Activated CD4-positive, alpha-beta T cell treated with anti-CD3 and anti-CD28 coated beads, Interleukin-2, amount 10 ng/mL, durations not matched to agents 24 days and 14 days (primary cell): Measurements from ENCODE around the gene SPTA1. TPM values are rescaled to one million over a fixed set of nuclear protein-coding genes. Genes with fewer than 3 reads are reported as not detected.

ENCODE experiments used
- DNase-seq: peaks from one replicate; pipeline ENCODE4 v3.0.0; 2022
- H3K27ac Mint-ChIP-seq: one replicate; pipeline ENCODE4 v1.8.0; 2022; ENCODE audit warnings: mild to moderate bottlenecking, mixed read lengths
- H3K27me3 Mint-ChIP-seq: one replicate; pipeline ENCODE4 v1.8.0; 2022; ENCODE audit warnings: mixed read lengths
- H3K36me3 Mint-ChIP-seq: one replicate; pipeline ENCODE4 v1.8.0; 2022; ENCODE audit warnings: low read depth, mild to moderate bottlenecking, mixed read lengths
- H3K4me1 Mint-ChIP-seq: one replicate; pipeline ENCODE4 v1.8.0; 2021; ENCODE audit warnings: mixed read lengths
- H3K4me3 Mint-ChIP-seq: one replicate; pipeline ENCODE4 v1.8.0; 2022; ENCODE audit warnings: mild to moderate bottlenecking, moderate library complexity, mixed read lengths
- H3K9me3 Mint-ChIP-seq: one replicate; pipeline ENCODE4 v1.8.0; 2021; ENCODE audit warnings: mixed read lengths
- intact Hi-C: fragments of 100-400 bp; cut with micrococcal nuclease; formaldehyde crosslinking; loops from one replicate; pipeline ENCODE4 v1.15.1; 2023
- total RNA-seq: library from RNA; stranded (reverse); gene quantifications from 2 replicates; pipeline ENCODE4 v1.2.3, GENCODE V29; 2022

Gene SPTA1
- total RNA-seq, result not detected in 2 replicates

DNA sequence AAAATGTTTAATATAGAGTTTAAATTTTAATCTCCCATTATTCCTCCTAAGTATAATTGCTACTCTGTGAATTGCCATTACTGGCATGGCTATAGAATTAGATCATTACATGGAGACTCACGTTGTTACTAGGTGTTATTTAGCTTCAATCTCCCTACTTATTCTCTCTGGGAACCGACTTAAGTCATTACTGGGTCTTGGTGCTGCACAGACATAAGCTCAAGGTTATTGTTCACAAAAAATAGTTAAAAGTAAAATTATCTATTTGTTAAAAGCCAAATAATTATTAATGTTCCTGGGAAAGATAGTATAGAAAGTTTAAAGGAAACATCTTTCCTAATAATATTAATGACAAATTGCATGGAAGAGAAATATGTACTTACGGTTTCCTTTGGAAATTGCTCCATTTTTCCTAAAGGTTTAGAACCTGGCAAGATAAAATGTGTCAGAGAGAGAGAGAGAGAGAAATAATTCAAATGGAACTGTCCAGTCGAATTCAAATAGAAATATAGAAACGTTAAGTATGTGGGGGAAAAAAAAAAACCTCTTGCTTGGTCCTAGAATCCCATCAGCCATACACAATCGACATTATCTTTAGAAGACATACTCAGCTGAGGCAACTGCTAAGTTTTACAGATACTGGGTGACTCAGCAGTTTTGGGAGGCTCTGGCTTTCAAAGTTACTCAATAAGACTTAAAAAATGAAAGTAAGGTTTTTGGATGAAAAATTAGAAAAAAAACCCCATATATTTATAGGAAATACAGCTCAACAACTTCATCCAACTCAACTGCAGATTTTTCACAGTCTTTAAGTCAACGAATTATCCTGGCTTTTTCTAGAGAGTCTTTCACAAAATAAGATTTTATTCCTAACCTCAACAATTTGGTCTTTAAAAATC lies at the start of gene SPTA1:
Gene SPTA1 (minus strand): TSS at position 605 of the 899 bp plus-strand sequence. CDS start 198 bp downstream, at position 407.
- no peak within 1 kb of the TSS for H3K27ac Mint-ChIP-seq
- no peaks in the 10 kb centered on the region for H3K9me3 Mint-ChIP-seq
- H3K4me3 Mint-ChIP-seq, result no peak within 1 kb of the TSS
- no peaks in the 10 kb centered on the region for H3K4me1 Mint-ChIP-seq
- intact Hi-C loops, result no loop called here
- H3K27me3 Mint-ChIP-seq, result peaks cover 17% of the 10 kb centered on the region
- H3K36me3 Mint-ChIP-seq, result no peaks in the 10 kb centered on the region
- no peak for DNase-seq

DNA sequence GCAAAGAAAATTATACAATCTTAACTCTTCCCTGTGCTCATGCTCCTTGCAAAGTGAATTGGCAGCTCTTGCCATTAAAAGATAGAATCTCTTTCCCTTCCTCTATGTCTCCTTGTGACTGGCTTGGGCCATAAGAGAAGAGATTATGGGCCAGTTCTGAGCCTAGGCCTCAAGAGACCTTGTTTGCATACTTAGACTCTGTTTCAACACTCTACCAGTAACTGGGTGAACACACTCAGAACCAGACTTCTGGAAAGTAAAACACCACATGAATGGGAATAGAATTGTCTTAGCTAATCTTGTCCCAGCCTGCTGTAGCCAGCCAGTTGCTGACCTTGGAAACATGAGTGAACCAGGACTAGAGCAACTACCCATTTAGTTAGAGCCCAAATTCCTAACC lies 49.3 kb upstream of the SPTA1 start:
- H3K9me3 Mint-ChIP-seq, result no peaks in the 10 kb centered on the region

DNA sequence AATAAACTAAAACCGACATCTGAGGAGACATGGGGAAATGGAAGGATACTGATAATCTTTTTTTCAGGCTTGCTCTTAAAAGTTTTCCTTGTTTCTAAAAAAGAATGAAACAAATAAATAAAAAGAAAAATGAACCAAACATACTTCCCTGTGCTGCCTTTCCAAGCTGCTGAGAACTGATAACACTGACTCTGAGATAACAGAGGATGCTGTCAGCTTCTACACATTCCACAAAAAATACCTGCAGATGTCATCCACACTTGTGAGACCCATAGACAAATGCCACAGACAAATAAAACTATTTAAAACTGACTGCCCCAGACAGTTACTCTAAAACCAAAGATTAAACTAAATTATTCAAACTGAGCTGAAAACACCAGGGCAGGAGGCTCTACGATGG lies 46.0 kb upstream of the SPTA1 start:
- Mint-ChIP-seq H3K27ac (no peak overlapping the region), H3K4me3 (no peak overlapping the region), H3K36me3 (no peaks in the 10 kb centered on the region), H3K27me3 (peaks cover 19% of the 10 kb centered on the region), H3K4me1 (no peaks in the 10 kb centered on the region), H3K9me3 (no peaks in the 10 kb centered on the region)
- no peak for DNase-seq
- intact Hi-C loops, result no loop called here

More for the DNA sequence above, 49.3 kb upstream of the SPTA1 start:
- no peak for DNase-seq
- H3K36me3 Mint-ChIP-seq, result no peaks in the 10 kb centered on the region
- H3K27me3 Mint-ChIP-seq, result peaks cover 24% of the 10 kb centered on the region
- intact Hi-C loops, result no loop called here
- H3K4me3 Mint-ChIP-seq, result no peak overlapping the region
- no peaks in the 10 kb centered on the region for H3K4me1 Mint-ChIP-seq
- H3K27ac Mint-ChIP-seq, result no peak overlapping the region

DNA sequence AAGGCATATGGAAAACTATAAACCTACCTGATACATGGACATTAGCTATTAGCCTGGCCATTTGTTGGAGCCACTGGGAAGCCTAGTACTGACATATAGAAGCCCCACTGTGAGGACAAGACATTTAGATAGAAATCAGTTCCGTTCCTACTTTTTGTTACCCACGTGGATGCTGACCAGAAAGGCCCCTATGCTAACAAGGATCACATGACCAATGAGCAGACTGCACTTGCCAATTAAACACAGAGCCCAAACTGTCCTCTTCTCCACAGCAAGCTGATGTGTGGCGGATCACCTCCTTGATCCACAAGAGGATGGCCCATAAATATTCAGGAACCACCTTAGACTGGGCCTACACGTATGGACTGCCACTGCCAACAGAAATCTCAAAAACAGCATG lies 45.2 kb upstream of the SPTA1 start:
- peaks cover 18% of the 10 kb centered on the region for H3K27me3 Mint-ChIP-seq
- H3K4me3 Mint-ChIP-seq, result no peak overlapping the region
- intact Hi-C loops, result no loop called here
- H3K4me1 Mint-ChIP-seq, result no peaks in the 10 kb centered on the region
- H3K27ac Mint-ChIP-seq, result no peak overlapping the region
- no peaks in the 10 kb centered on the region for H3K9me3 Mint-ChIP-seq
- no peak for DNase-seq
- no peaks in the 10 kb centered on the region for H3K36me3 Mint-ChIP-seq

DNA sequence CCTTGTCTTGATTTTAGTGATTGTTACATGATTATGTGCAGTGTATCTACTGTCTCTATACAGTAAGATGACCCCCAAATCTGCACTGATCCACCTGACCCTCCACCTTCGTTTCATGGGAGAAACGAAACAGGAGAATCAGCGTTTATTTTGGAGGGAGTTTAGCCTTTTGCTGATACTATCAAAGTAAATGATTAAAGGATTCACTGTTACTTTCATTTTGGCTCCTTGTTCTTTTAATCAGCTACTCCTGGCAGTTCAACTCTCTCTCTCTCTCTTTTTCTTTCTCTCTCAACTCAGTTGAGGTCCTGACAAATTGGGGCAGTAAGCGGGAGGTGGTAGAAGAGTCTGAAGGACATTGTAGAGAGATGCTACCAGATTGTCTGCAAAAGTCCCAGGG lies 43.9 kb upstream of the SPTA1 start:
- Mint-ChIP-seq H3K4me1 (no peaks in the 10 kb centered on the region), H3K36me3 (no peaks in the 10 kb centered on the region), H3K27me3 (peaks cover 22% of the 10 kb centered on the region), H3K27ac (no peak overlapping the region), H3K9me3 (no peaks in the 10 kb centered on the region), H3K4me3 (no peak overlapping the region)
- DNase-seq, result no peak
- intact Hi-C loops, result no loop called here

DNA sequence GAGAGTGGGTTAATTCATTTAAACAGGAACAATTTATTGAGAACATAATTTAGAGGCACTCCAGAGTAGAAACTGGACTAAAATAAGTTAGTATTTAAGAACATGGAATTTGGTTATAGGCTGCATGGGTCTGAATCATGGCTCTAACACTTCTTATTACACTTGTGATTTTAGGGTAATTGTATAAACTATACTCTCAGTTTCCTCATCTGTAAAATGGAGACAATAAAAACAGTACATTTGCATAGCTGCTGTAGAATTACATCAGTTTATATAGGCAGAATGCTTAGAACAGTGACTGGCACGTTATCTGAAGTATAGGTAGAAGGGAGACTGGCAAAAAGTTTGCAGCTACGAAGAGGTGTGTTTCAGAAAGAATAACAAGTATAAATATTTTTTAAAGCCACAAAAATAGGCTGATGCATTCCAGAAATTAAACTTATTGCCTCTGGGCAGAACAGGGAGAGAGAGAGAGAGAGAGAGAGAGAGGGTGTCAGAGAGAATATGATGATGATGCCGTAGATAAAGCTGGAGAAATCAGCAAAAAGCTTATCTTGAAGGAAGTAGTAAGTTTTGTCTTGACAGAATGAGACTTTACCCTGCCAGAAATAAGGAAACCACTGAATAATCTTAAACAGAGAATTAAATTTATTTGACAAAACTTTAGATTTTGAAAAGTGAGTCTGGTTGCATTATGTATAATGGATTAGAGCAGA lies 42.2 kb upstream of the SPTA1 start:
- H3K4me3 Mint-ChIP-seq, result no peak overlapping the region
- H3K4me1 Mint-ChIP-seq, result no peaks in the 10 kb centered on the region
- no peak overlapping the region for H3K27ac Mint-ChIP-seq
- DNase-seq, result no peak
- no peaks in the 10 kb centered on the region for H3K36me3 Mint-ChIP-seq
- no peaks in the 10 kb centered on the region for H3K9me3 Mint-ChIP-seq
- intact Hi-C loops, result no loop called here
- peaks cover 21% of the 10 kb centered on the region for H3K27me3 Mint-ChIP-seq

DNA sequence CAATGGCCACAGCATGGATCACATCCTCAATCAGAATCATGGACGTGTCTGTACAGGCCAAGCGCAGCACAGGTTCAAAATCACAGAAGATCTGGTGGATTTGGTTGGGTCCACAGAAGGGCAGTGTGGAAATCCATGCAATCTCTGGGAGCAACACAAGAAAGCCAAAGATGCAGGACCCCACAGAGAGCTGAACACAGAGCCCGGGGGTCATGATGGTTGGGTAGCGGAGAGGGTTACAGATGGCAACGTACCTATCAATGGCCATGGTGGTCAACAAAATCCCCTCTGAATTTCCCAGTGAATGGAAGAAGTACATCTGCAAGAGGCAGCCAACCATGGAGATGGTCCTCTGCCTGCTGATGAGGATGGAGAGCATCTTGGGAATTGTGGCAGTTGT lies 37.9 kb upstream of the SPTA1 start:
- no peak for DNase-seq
- Mint-ChIP-seq H3K27me3 (peaks cover 31% of the 10 kb centered on the region), H3K27ac (no peak overlapping the region), H3K9me3 (no peaks in the 10 kb centered on the region), H3K36me3 (no peaks in the 10 kb centered on the region), H3K4me1 (no peaks in the 10 kb centered on the region), H3K4me3 (no peak overlapping the region)
- intact Hi-C loops, result no loop called here

DNA sequence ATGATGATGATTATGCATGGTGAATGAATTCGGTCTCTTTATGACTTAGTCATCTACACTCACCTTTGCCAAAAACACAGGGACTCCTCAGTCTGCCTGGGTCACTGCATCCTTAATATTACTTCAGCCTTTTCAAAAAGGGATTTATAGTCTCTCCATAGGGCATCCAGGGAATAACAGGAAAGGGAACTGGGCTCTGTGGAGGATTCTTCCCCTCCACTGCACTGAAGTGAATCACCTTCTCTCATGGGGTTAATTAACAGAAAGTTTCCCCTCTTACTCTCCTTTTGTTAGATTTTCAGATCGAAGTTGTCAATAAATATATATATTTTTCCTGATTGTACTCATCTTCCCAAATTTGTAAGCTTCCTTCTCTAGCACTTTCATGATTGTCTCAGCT lies 34.1 kb upstream of the SPTA1 start, which contains the start of gene OR6K3:
Gene OR6K3 (minus strand): TSS at position 101 of the 400 bp plus-strand sequence. CDS start 2,605 bp downstream, outside the sequence.
- Mint-ChIP-seq H3K27ac (no peak within 1 kb of the TSS), H3K4me3 (no peak within 1 kb of the TSS), H3K4me1 (peaks cover 5% of the 10 kb centered on the region), H3K9me3 (no peaks in the 10 kb centered on the region), H3K36me3 (no peaks in the 10 kb centered on the region), H3K27me3 (peaks cover 22% of the 10 kb centered on the region)
- intact Hi-C loops, result no loop called here
- no peak for DNase-seq

DNA sequence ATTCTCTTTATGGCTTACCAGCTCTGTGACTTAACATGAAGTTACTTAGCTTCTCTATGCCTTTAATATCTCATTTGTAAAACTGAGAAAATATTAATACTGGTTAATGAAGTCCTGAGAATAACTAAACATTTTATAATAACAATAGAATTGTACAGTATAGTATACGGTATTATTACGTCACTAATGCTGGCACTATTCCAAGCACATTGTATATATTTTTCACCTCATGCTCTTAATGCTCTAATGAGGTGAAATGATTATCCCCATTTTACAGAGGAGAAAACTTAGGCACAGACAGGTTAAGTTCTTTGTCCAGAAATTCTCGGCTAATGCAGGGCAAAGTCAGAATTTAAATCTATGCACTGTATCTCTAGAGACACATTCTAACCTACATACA lies 33.1 kb upstream of the SPTA1 start:
- no peaks in the 10 kb centered on the region for H3K36me3 Mint-ChIP-seq
- H3K27ac Mint-ChIP-seq, result no peak overlapping the region
- intact Hi-C loops, result loop anchor here (5.0 kb wide), 1 partner anchor 288 kb away; the partner anchor contains the start of gene IFI16
- peaks cover 25% of the 10 kb centered on the region for H3K27me3 Mint-ChIP-seq
- H3K4me3 Mint-ChIP-seq, result no peak overlapping the region
- no peaks in the 10 kb centered on the region for H3K9me3 Mint-ChIP-seq
- peaks cover 5% of the 10 kb centered on the region for H3K4me1 Mint-ChIP-seq
- no peak for DNase-seq

DNA sequence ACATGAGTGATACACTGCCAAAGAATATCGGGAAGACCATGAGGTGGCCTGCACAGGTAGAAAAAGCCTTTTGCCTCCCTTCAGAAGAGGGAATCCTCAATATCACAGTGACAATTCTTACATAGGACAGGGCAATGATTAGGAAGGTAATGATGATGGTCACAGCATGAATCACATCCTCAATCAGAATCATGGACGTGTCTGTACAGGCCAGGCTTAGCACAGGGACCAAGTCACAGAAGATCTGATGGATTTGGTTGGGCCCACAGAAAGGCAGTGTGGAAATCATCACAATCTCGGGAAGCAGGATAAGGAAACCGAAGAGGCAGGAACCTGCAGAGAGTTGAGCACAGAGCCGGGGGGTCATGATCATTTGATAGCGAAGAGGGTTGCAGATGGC lies 30.8 kb upstream of the SPTA1 start:
- Mint-ChIP-seq H3K27me3 (peaks cover 25% of the 10 kb centered on the region), H3K4me3 (no peak overlapping the region), H3K27ac (no peak overlapping the region), H3K36me3 (no peaks in the 10 kb centered on the region), H3K4me1 (peaks cover 5% of the 10 kb centered on the region), H3K9me3 (no peaks in the 10 kb centered on the region)
- no peak for DNase-seq
- intact Hi-C loops, result loop anchor here (5.0 kb wide), 1 partner anchor 290 kb away; the partner anchor contains the start of gene IFI16

DNA sequence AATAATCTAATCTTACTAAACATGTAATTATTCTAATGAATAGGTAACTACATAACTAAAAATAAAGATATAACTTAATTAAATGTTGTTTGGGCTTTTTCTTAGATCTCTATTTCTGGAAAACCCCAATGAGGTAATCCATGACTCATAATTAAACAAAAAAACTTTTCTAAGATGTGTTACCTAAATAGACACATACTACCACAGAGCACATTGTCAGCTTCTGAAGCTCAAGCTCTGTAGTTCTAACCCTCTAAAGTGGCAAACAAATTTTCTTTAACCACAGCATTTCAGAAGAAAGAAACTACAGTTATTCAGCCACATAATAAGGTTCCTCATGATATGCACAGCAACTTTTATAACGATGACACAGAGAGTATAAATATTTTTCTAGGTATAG lies 29.8 kb upstream of the SPTA1 start:
- no peak overlapping the region for H3K4me3 Mint-ChIP-seq
- no peaks in the 10 kb centered on the region for H3K36me3 Mint-ChIP-seq
- peaks cover 5% of the 10 kb centered on the region for H3K4me1 Mint-ChIP-seq
- H3K9me3 Mint-ChIP-seq, result no peaks in the 10 kb centered on the region
- H3K27ac Mint-ChIP-seq, result peak overlapping the region; percentile 58
- DNase-seq, result no peak
- intact Hi-C loops, result loop anchor here (5.0 kb wide), 1 partner anchor 291 kb away; the partner anchor contains the start of gene IFI16
- H3K27me3 Mint-ChIP-seq, result peaks cover 31% of the 10 kb centered on the region

DNA sequence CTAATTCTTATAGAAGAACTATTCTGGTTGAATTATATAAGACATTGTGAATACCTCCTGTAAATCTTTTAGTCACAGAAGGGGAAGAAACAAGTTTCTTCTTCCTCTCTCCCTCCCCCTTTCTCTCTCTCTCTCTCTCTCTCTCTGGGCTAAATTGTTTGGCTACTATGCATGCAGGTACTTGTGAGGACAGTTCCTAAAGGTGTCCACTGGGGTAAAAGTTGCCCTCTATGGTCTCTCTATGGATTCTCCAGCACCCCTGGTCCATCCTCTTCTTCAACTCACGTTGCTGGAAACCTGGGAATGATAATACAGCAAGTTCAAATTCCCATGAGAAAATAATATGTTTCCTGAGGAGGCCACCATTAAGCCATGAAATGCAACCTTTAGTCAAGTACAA lies 28.2 kb upstream of the SPTA1 start:
- intact Hi-C loops, result loop anchor here (5.0 kb wide), 1 partner anchor 293 kb away; the partner anchor contains the start of gene IFI16

DNA sequence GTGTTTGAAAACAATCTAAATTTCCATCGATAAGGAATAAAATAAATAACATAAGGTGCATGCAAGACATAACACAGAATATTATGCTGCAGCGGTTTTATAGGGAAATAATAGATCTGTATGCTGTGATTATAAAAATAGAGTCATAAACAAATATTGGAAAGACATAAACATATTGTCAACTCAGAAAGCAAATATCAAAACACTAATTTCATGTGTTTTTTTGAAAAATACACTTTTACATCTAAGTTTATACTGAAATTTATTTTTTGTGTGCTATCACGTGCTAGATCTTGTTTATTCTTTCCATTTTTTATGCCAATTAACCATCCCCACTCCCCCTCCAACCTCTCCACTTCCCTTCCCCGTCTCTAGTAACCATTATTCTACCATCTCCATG lies 24.6 kb upstream of the SPTA1 start:
- no peaks in the 10 kb centered on the region for H3K9me3 Mint-ChIP-seq
- H3K27ac Mint-ChIP-seq, result no peak overlapping the region
- no peaks in the 10 kb centered on the region for H3K36me3 Mint-ChIP-seq
- no peak overlapping the region for H3K4me3 Mint-ChIP-seq
- no peak for DNase-seq
- H3K4me1 Mint-ChIP-seq, result no peaks in the 10 kb centered on the region
- peaks cover 31% of the 10 kb centered on the region for H3K27me3 Mint-ChIP-seq
- intact Hi-C loops, result no loop called here

More for the DNA sequence above, 28.2 kb upstream of the SPTA1 start:
- Mint-ChIP-seq H3K27ac (no peak overlapping the region), H3K4me3 (no peak overlapping the region), H3K4me1 (peaks cover 5% of the 10 kb centered on the region), H3K27me3 (peaks cover 24% of the 10 kb centered on the region), H3K36me3 (no peaks in the 10 kb centered on the region), H3K9me3 (no peaks in the 10 kb centered on the region)
- DNase-seq, result no peak

DNA sequence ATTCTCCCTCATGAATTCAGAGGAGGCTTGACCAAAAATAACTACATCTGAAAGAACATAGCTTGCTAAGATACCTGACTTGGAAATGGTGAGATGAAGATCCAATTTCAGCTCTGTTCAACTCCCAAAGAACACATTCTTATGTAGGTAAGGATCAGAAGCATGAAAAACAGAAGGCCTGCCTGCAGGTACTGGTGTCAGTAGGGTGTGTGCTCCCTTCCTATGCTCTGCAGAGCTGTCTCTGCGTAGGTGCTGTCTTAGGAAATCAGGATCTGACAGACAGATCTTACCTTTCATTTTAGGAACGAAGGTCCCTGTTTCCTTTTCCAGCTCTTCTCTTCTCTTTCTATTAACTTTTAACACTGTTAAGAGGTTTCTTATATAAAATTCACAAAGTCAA lies 19.6 kb upstream of the SPTA1 start:
- Mint-ChIP-seq H3K27me3 (peaks cover 8% of the 10 kb centered on the region), H3K9me3 (no peaks in the 10 kb centered on the region), H3K36me3 (no peaks in the 10 kb centered on the region), H3K27ac (no peak overlapping the region), H3K4me3 (no peak overlapping the region), H3K4me1 (no peaks in the 10 kb centered on the region)
- intact Hi-C loops, result no loop called here
- DNase-seq, result no peak
